Prostate gland (tissue), 2 donors: ENCODE data around the gene ZCCHC17.

Experiments used
- CTCF ChIP-seq, 4 experiments: fragments of 200-600 bp in 2 of 4; fragments of 450-650 bp in 2 of 4; sonication (generic) in 2 of 4; IDR thresholded peaks; 1 replicate in 3 of 4; 2 replicates in 1 of 4; pipeline ENCODE4 v1.5.1; 2016 to 2019; ENCODE audit warnings: antibody characterized with exemption in 4 of 4, mild to moderate bottlenecking in 2 of 4, moderate library complexity in 2 of 4
- POLR2A ChIP-seq: fragments of 450-650 bp; IDR thresholded peaks from one replicate; pipeline ENCODE4 v1.6.1; 2016; ENCODE audit warnings: antibody characterized with exemption, mild to moderate bottlenecking
- POLR2AphosphoS5 ChIP-seq: sonication (generic); formaldehyde crosslinking; IDR thresholded peaks from one replicate; pipeline ENCODE4 v1.6.1; 2017; ENCODE audit warnings: antibody characterized with exemption

DNA sequence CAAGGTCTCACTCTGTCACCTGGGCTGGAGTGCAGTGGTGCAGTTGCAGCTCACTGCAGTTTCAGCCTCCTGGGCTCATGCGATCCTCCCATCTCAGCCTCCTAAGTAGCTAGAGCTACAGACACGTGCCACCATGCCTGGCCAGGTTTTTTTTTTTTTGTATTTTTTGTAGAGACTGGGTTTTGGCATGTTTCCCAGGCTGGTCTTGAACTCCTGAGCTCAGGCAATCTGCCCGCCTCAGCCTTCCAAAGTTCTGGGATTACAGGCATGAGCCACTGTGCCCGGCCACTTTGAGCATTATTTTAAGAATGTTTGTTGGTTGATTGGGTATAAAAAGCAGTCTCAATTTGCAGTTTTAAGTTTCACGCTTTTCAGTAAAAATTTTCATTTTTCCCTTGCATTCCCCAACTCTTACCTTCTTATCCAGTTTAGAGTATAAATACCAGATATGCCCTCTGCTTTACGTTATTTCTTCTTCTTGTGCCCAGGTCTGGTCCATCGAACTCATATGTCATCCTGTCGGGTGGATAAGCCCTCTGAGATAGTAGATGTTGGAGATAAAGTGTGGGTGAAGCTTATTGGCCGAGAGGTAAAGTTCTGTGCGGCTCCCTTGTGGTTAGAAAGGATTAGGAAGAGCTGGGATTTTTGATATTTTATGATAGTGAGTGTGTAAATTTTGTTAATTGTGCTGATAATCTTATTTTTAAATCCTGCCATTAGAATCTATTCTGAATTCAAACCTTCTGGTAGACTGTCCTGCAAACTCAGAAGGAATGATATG is 40.0 kb downstream of the ZCCHC17 start:
- TF ChIP-seq CTCF (IDR thresholded peaks at IDR 0.05): no peak
- TF ChIP-seq POLR2A: no peak
- TF ChIP-seq POLR2AphosphoS5: no peak
